Measurements from ENCODE around the gene BRIP1. TPM values are rescaled to one million over a fixed set of nuclear protein-coding genes. Genes with fewer than 3 reads are reported as not detected.

BRIP1 gene
- polyA plus RNA-seq, 1 of the 3 experiments (the other 2 are of a cell fraction), result 2.0 TPM

DNA sequence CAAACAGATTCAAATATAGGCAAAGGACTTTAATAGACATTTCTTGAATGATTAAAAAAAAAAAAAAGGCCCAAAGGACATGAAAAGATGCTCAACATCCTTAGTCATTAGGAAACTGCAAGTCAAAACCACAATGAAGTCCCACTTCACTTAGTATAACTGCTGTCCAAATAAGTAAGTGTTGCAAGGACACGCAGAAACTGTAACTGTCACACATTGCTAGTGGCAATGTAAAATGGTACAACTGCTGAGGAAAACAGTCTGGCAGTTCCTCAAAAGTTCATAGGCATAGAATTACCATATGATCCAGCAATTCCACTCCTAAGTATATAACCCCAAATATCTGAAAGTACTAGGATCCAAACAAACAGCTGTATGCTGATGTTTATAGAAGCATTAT is 112.7 kb downstream of the BRIP1 start:
- peaks cover 0 to under 1% of the 10 kb centered on the region in 2 experiments; a peak in 2 of 4 replicates for H3K4me1 ChIP-seq (ENCODE audit: control insufficient read depth in 1 of 2, insufficient read depth in 2 of 2, low read depth in 1 of 2, low read length in 1 of 2)
- no peak overlapping the region for H3K4me2 ChIP-seq
- DNase-seq, result no peak
- H3K27me3 ChIP-seq (ENCODE audit: insufficient read depth), result no peaks in the 10 kb centered on the region
- H3K79me2 ChIP-seq (ENCODE audit: insufficient read depth), result no peaks in the 10 kb centered on the region
- no peaks in the 10 kb centered on the region for H4K20me1 ChIP-seq (ENCODE audit: insufficient read depth)
- peaks cover 8% of the 10 kb centered on the region for H3F3A ChIP-seq (replicated peaks; ENCODE audit: insufficient read depth)
- 96% methylated on average over 1 of the region's 1 CpG for whole genome bisulfite sequencing (ENCODE audit: low lambda C conversion rate)
- H3K9ac ChIP-seq, result no peak overlapping the region
- no peaks in the 10 kb centered on the region for H3K9me2 ChIP-seq
- no peak overlapping the region for H2AFZ ChIP-seq (ENCODE audit: low read depth)
- no peak for TF ChIP-seq TCF12 (IDR thresholded peaks at IDR 0.05)
- no peak for TF ChIP-seq RXRA (IDR thresholded peaks at IDR 0.05; ENCODE audit: borderline replicate concordance, low read depth)
- no peak for TF ChIP-seq RFX5 (IDR thresholded peaks at IDR 0.05; ENCODE audit: low read length)
- no peak for TF ChIP-seq MEF2A (IDR thresholded peaks at IDR 0.05; ENCODE audit: borderline replicate concordance, low read depth)
- TF ChIP-seq TEAD4 (IDR thresholded peaks at IDR 0.05; ENCODE audit: borderline replicate concordance, insufficient read depth), result no peak
- TF ChIP-seq FOXM1 (IDR thresholded peaks at IDR 0.05; ENCODE audit: low read depth), result no peak
- ChIA-PET CTCF (no interaction called here), POLR2A (no interaction called here)
- H3K36me3 ChIP-seq (replicated peaks in 1 of 2; ENCODE audit: control insufficient read depth in 1 of 2, insufficient read depth in 2 of 2, low read length in 1 of 2), result peaks cover 9 to 49% of the 10 kb centered on the region in 2 experiments
- H3K9me3 ChIP-seq, result peaks cover 15% of the 10 kb centered on the region
- H3K27ac ChIP-seq (ENCODE audit: low read depth in 2 of 2, low read length in 1 of 2), result no peak overlapping the region
- no peak overlapping the region for H3K4me3 ChIP-seq (ENCODE audit: low read depth in 2 of 2, low read length in 1 of 2)

GRCh38 chr17:61749823-61750404 is 113.4 kb downstream of the BRIP1 start:
- ChIA-PET CTCF (no interaction called here), POLR2A (no interaction called here)
- no peaks in the 10 kb centered on the region for H3K27me3 ChIP-seq (ENCODE audit: insufficient read depth)
- peaks cover 8% of the 10 kb centered on the region for H3F3A ChIP-seq (replicated peaks; ENCODE audit: insufficient read depth)
- 96% methylated on average over 3 of the region's 3 CpGs for WGBS (ENCODE audit: low lambda C conversion rate)
- peaks cover 9 to 54% of the 10 kb centered on the region in 2 experiments for H3K36me3 ChIP-seq (replicated peaks in 1 of 2; ENCODE audit: control insufficient read depth in 1 of 2, insufficient read depth in 2 of 2, low read length in 1 of 2)
- H3K79me2 ChIP-seq (ENCODE audit: insufficient read depth), result no peaks in the 10 kb centered on the region
- H3K27ac ChIP-seq (ENCODE audit: low read depth in 2 of 2, low read length in 1 of 2), result no peak overlapping the region
- H3K9me3 ChIP-seq, result peaks cover 18% of the 10 kb centered on the region
- H4K20me1 ChIP-seq (ENCODE audit: insufficient read depth), result no peaks in the 10 kb centered on the region
- H3K4me1 ChIP-seq (ENCODE audit: control insufficient read depth in 1 of 2, insufficient read depth in 2 of 2, low read depth in 1 of 2, low read length in 1 of 2), result no peaks in the 10 kb centered on the region
- H3K9me2 ChIP-seq, result no peaks in the 10 kb centered on the region
- H3K9ac ChIP-seq, result no peak overlapping the region
- DNase-seq, result no peak
- H2AFZ ChIP-seq (ENCODE audit: low read depth), result no peak overlapping the region
- H3K4me3 ChIP-seq (ENCODE audit: low read depth in 2 of 2, low read length in 1 of 2), result no peak overlapping the region
- TF ChIP-seq CTCF (IDR thresholded peaks at IDR 0.05) (no peak), CHD2 (IDR thresholded peaks at IDR 0.05; ENCODE audit: low read length, partially characterized antibody) (no peak), MAX (IDR thresholded peaks at IDR 0.05; ENCODE audit: low read depth) (no peak), YY1 (IDR thresholded peaks at IDR 0.05; ENCODE audit: low read depth) (no peak), RCOR1 (IDR thresholded peaks at IDR 0.05; ENCODE audit: low read length) (no peak), TCF12 (IDR thresholded peaks at IDR 0.05) (no peak), NRF1 (IDR thresholded peaks at IDR 0.05; ENCODE audit: low read depth, low read length) (no peak)
- TF ChIP-seq, protein P1, sequence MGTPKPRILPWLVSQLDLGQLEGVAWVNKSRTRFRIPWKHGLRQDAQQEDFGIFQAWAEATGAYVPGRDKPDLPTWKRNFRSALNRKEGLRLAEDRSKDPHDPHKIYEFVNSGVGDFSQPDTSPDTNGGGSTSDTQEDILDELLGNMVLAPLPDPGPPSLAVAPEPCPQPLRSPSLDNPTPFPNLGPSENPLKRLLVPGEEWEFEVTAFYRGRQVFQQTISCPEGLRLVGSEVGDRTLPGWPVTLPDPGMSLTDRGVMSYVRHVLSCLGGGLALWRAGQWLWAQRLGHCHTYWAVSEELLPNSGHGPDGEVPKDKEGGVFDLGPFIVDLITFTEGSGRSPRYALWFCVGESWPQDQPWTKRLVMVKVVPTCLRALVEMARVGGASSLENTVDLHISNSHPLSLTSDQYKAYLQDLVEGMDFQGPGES (IDR thresholded peaks at IDR 0.05; ENCODE audit: low read depth, low read length), result no peak
- no peak overlapping the region for H3K4me2 ChIP-seq

Data from SK-N-SH (cell line).